Measurements from ENCODE around the gene R3HDM2. TPM values are rescaled to one million over a fixed set of nuclear protein-coding genes. Genes with fewer than 3 reads are reported as not detected.

R3HDM2 gene
- polyA plus RNA-seq, 1 experiment = 20.0 TPM

DNA sequence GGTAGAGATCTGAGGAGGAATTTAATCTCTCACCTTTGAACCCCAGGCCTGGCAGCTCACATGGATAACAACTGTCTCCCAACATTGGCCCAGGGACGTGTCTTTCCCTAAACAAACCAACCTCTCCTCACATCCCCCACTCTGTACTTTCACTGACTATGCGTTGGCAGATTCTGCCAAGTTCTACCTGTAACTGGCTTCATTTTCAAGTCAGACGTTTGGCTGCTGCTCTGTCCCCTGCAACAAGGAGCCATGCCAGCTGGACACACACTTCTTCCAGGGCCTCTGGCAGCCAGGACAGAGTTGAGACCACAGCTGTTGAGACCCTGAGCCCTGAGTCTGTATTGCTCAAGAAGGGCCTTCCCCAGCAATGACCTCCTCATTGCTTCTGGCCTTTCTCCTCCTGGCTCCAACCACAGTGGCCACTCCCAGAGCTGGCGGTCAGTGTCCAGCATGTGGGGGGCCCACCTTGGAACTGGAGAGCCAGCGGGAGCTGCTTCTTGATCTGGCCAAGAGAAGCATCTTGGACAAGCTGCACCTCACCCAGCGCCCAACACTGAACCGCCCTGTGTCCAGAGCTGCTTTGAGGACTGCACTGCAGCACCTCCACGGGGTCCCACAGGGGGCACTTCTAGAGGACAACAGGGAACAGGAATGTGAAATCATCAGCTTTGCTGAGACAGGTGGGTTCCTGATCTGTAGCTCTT lies 3.8 kb upstream of the R3HDM2 start, which contains the start of gene INHBC:
INHBC (plus strand) TSS at position 268 of the 707 bp plus-strand sequence; CDS start at position 371, 103 bp downstream.
- no peak within 1 kb of the TSS for H3K27ac ChIP-seq (ENCODE audit: low read depth, low read length)
- POLR2A ChIA-PET = no interaction called here
- no peak within 1 kb of the TSS for H3K4me3 ChIP-seq (ENCODE audit: low read depth, low read length)
- DNase-seq (ENCODE audit: low read depth, low spot score) = no peak
- CTCF ChIA-PET = interaction anchor here (1.3 kb wide), 1 partner anchor 18 kb away, joined by 5 read pairs; no protein-coding TSS in a partner anchor
- no peaks in the 10 kb centered on the region for H3K27me3 ChIP-seq (ENCODE audit: control insufficient read depth, insufficient read depth, low read length)
- TF ChIP-seq, protein P1, sequence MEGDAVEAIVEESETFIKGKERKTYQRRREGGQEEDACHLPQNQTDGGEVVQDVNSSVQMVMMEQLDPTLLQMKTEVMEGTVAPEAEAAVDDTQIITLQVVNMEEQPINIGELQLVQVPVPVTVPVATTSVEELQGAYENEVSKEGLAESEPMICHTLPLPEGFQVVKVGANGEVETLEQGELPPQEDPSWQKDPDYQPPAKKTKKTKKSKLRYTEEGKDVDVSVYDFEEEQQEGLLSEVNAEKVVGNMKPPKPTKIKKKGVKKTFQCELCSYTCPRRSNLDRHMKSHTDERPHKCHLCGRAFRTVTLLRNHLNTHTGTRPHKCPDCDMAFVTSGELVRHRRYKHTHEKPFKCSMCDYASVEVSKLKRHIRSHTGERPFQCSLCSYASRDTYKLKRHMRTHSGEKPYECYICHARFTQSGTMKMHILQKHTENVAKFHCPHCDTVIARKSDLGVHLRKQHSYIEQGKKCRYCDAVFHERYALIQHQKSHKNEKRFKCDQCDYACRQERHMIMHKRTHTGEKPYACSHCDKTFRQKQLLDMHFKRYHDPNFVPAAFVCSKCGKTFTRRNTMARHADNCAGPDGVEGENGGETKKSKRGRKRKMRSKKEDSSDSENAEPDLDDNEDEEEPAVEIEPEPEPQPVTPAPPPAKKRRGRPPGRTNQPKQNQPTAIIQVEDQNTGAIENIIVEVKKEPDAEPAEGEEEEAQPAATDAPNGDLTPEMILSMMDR (IDR thresholded peaks at IDR 0.05; ENCODE audit: low read depth, low read length) = no peak
- H3K9me3 ChIP-seq (ENCODE audit: control insufficient read depth, insufficient read depth, low read length) = no peaks in the 10 kb centered on the region

DNA sequence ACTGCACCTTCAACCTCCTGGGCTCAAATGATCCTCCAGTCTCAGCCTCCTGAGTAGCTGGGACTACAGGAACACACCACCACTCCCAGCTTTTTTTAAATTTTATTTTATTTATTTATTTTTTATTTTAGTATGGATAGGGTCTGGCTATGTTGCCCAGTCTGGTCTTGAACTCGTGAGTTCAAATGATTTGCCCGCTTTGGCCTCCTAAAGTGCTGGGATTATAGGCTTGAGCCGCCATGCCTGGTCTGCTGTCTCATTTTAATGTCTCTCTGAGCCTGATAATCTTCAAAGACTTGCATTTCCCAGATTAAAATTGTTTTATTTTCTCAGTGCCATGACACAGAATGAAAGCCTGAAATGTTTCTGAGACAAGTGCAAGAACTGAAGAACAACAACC lies 2.5 kb upstream of the R3HDM2 start:
- no peak overlapping the region for H3K27ac ChIP-seq (ENCODE audit: low read depth, low read length)
- no peak for DNase-seq (ENCODE audit: low read depth, low spot score)
- no peaks in the 10 kb centered on the region for H3K27me3 ChIP-seq (ENCODE audit: control insufficient read depth, insufficient read depth, low read length)
- POLR2A ChIA-PET = no interaction called here
- TF ChIP-seq, protein P1 (IDR thresholded peaks at IDR 0.05; ENCODE audit: low read depth, low read length) = no peak
- H3K9me3 ChIP-seq (ENCODE audit: control insufficient read depth, insufficient read depth, low read length) = no peaks in the 10 kb centered on the region
- no peak overlapping the region for H3K4me3 ChIP-seq (ENCODE audit: low read depth, low read length)
- CTCF ChIA-PET = interaction anchor here (1.0 to 1.2 kb wide), 2 partner anchors 19 to 25 kb away, joined by 3 to 4 read pairs; no protein-coding TSS in a partner anchor

DNA sequence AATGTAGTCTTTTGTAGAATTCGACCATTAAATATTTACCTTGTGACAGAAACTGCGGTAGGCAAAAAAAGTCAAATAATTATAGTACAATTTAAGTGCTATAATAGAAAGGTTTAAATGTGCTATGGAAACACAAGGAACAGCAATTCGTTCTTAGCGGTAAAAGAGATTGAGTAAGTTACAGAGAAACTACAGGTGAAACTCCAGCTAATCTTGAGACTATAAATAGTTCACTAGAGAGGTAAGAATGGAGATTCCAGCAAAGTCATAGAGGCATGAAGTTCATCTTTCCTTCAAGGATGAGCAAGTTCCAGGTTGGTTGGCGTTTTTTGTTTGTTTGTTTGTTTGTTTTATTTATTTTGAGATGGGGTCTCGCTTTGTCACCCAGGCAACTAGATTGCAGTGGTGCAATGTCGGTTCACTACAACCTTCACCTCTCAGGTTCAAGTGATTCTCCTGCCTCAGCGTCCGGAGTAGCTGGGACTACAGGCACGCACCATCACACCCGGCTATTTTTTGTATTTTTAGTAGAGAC lies 878 bp upstream of the R3HDM2 start:
- CTCF ChIA-PET = interaction anchor here (0.6 kb wide), 1 partner anchor 170 kb away, joined by 5 read pairs; no protein-coding TSS in a partner anchor
- TF ChIP-seq, protein P1 (IDR thresholded peaks at IDR 0.05; ENCODE audit: low read depth, low read length) = no peak
- POLR2A ChIA-PET = no interaction called here
- DNase-seq (ENCODE audit: low read depth, low spot score) = no peak
- H3K27ac ChIP-seq (ENCODE audit: low read depth, low read length) = no peak overlapping the region
- H3K27me3 ChIP-seq (ENCODE audit: control insufficient read depth, insufficient read depth, low read length) = no peaks in the 10 kb centered on the region
- H3K4me3 ChIP-seq (ENCODE audit: low read depth, low read length) = no peak overlapping the region
- no peaks in the 10 kb centered on the region for H3K9me3 ChIP-seq (ENCODE audit: control insufficient read depth, insufficient read depth, low read length)

DNA sequence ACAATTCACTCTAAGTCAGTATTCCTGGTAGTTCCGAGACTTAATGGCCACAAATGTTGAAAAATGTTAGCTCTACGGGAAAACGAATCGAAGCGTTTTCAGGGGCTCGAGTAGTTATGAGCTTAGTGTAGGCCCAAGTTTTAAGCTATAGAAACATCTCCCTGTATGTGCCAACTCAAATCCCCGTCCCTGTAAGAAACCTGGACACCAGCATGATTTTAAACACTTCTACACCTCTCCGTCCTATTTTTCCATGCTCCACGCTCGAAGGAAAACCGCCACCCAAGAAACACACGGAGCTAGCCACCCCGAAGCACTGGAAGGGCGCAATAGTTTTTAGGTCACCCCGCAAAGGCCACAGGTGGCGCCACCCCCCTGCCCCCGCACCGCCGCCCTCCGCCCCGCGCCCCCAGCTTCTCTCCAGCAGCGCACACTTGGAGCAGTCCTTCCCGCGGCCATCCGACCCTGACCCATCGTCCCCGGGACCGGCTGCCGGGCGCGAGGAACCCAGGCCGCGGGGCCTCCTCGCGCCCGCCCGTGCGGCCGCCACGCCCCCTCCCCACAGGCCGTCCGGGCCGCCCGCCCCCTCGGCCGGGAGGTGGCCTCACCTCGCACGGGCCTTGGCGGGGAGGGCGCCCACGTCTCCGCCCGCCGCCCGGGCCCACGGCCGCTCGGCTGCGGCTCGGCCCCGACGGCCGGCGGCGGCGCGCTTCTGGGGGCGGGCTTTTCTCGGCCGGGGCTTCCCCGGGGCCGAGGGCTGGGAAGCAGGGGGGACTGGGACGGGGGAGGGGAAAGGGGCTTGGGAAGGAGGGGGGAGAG lies 522 bp downstream of the R3HDM2 start:
- H3K9me3 ChIP-seq (ENCODE audit: control insufficient read depth, insufficient read depth, low read length) = no peaks in the 10 kb centered on the region
- POLR2A ChIA-PET = interaction anchor here (0.6 to 1.0 kb wide), 2 partner anchors 22 to 54 kb away, joined by 4 to 5 read pairs; no protein-coding TSS in a partner anchor
- H3K4me3 ChIP-seq (ENCODE audit: low read depth, low read length) = peak overlapping the region; percentile 72
- H3K27ac ChIP-seq (ENCODE audit: low read depth, low read length) = peak overlapping the region; percentile 74
- CTCF ChIA-PET = interaction anchor here (1.7 to 2.1 kb wide), 2 partner anchors 23 to 122 kb away, joined by 9 to 15 read pairs; no protein-coding TSS in a partner anchor
- TF ChIP-seq, protein P1 (IDR thresholded peaks at IDR 0.05; ENCODE audit: low read depth, low read length) = no peak
- no peaks in the 10 kb centered on the region for H3K27me3 ChIP-seq (ENCODE audit: control insufficient read depth, insufficient read depth, low read length)
- no peak for DNase-seq (ENCODE audit: low read depth, low spot score)
